Occipital lobe (tissue), 2 donors: ENCODE results near the gene TMEM178A. TPM values are rescaled to one million over a fixed set of nuclear protein-coding genes. Genes with fewer than 3 reads are reported as not detected.
"Not testable (repeated sequence)": the region's sequence is repeated elsewhere in the genome, so short reads cannot be mapped to it uniquely, and the experiment has no call there.

Source experiments
- DNase-seq: peaks from one replicate; lab custom pipeline; 2025; lab: John Stamatoyannopoulos, UW
- total RNA-seq: library from RNA; depleted of rRNA; stranded (reverse); fragments of >200 nt; gene quantifications from one replicate; pipeline ENCODE4 v1.2.3, GENCODE V29; 2014

The TMEM178A gene
- total RNA-seq, 1 donor from 2014 or later: 25.1 TPM

GRCh38 chr2:39647104-39647765, 18.5 kb upstream of the TMEM178A start:
- no peak for DNase-seq

- DNase-seq: no peak
Measured at GRCh38 chr2:39648580-39648979, 17.1 kb upstream of the TMEM178A start.

DNA sequence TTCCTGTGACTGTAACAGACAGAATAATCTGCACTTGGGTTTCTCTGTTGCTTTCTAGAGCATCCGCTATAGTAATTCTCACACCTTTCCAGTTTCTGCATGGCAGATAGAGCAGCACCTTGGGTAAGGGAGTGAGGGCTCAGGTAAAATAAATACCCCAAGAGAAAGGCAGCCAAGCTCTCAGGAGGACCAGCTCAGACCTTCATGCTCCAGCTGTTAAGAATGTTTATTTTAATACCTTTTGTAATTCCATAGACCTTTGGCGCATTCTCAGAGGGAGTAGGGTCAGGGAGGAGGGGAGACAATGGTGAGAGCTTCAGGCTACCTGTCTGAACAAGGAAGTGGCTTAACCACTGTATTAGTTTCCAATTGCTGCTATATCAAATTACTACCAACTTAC, 16.2 kb upstream of the TMEM178A start:
- no peak for DNase-seq

DNA sequence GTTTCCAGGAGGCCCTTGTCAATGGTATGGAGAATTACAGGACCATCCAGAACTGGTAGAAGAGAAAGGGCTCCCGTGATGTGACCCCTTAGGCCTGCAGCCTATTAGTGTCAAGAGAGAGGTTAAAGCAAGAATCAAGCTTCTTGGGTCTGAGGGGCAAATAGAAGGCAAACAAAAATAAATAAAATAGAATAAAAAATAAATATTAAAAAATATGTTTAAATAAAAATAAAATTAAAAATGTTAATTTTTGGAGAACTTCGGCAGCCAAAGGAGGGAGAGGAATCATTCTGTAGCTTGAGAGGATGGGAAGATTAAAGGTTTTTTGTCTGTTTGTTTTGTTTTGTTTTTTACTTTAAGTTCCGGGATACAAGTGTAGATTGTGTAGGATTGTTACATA, 15.2 kb upstream of the TMEM178A start:
- no peak for DNase-seq

DNA sequence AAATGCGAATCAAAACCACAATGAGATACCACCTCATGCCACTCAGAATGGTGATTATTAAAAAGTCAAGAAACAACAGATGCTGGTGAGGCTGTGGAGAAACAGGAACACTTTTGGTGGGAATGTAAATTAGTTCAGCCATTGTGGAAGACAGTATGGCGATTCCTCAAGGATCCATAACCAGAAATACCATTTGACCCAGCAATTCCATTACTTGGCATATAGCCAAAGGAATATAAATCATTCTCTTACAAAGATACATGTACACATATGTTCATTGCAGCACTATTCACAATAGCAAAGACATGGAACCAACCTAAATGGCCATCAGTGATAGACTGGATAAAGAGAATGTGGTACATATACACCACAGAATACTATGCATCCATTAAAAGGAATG, 9.5 kb upstream of the TMEM178A start:
- DNase-seq: not testable (repeated sequence)

DNA sequence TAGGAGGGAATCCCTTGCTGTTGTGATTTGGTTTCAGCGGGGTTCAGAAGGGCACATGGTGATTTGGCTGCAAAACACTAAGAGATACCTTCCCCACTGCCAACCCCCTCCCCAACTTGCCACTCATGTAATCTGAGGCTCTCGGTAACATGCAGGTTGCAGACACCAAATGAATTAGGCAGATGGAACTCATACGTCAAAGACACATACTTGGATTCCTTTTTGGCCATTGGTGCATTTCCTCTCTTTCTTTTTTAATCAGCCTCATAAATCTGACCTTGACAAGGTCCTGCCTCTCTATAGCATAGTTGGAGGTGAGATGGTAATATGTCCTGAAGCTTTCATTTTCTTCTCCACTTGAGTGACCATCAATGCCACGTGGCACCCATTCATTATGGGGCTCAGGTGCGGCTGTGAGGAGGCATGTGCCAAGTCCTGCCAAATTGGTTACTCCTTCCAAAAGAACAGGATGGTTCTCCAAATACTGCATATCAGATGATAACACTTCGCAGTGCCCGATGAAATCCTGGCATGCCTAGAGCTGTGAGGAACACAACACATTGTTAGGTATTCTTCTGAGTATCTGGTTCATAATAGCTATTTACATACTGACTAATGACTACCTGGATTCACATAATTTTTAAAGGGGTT, 8.3 kb upstream of the TMEM178A start:
- no peak for DNase-seq

DNA sequence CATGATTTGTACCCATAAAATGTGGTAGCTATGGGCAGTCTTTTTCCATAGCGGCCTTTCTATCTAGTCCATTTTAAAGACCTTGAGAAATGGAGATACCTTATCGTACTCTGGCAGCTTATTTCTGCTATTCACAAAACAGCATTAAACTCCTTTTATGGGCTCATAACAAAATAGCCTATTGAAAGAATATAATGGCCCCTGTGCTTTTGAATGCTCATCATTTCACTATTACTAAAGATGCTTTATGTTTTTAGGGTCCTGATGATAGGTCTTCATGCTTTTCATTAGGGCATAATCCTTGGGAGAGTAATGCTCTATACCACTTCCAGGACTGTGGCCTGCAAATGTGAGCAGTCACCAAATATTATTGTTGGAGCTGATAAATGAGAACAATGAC, 7.3 kb upstream of the TMEM178A start:
- no peak for DNase-seq

GRCh38 chr2:39659765-39660611, 5.7 kb upstream of the TMEM178A start:
- DNase-seq: no peak

- no peak for DNase-seq
Measured at GRCh38 chr2:39660612-39661236, 5.0 kb upstream of the TMEM178A start.

DNA sequence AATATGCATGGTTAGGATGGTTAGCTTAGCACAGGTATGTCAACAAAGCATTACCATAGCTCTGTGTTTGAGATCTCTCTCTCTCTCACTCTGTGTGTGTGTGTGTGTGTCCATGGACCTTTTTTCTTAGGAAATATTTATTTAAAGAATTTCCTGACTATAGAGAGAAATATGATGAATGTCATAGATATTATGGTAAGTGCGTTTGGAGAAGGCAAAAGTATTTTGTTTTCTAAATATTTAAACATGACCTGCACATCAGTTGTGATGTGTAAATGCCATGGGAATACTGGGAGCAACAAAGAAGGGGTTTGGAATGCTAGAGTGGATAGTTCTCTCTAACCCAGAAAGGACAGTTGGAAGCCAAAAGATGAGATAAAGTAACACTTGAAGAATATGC, 3.9 kb upstream of the TMEM178A start:
- no peak for DNase-seq

- DNase-seq: no peak
Measured at GRCh38 chr2:39663187-39663930, 2.4 kb upstream of the TMEM178A start.

DNA sequence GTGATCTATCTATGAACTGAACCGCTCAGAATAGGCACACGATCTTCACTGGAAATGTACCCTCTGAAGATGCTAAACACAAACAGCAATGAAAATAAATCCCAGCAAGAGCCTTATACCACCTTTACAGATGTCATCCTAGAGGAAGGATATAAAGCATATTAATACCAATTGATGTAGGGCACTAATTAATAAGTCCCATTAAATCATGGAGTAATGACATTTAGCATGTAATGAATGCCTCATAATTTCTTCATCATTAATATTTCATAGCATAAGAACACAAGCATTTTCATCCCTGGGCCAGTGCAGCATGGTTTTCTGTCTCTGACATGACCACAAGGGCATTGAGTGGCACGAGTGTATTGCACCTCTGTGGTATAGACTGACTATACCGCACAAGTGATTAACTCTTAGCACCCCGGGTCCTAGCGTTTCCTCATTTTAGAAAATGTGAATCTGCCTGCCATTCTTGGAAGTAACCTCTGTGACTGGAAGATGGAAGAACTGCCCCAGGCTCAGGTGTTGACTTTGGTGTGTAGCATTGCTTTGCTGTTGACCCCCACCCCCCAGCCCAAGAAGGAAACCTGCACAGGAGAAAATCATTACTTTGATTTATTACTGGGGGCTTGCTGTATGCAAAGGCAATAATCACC, 1.4 kb upstream of the TMEM178A start:
- no peak for DNase-seq

DNA sequence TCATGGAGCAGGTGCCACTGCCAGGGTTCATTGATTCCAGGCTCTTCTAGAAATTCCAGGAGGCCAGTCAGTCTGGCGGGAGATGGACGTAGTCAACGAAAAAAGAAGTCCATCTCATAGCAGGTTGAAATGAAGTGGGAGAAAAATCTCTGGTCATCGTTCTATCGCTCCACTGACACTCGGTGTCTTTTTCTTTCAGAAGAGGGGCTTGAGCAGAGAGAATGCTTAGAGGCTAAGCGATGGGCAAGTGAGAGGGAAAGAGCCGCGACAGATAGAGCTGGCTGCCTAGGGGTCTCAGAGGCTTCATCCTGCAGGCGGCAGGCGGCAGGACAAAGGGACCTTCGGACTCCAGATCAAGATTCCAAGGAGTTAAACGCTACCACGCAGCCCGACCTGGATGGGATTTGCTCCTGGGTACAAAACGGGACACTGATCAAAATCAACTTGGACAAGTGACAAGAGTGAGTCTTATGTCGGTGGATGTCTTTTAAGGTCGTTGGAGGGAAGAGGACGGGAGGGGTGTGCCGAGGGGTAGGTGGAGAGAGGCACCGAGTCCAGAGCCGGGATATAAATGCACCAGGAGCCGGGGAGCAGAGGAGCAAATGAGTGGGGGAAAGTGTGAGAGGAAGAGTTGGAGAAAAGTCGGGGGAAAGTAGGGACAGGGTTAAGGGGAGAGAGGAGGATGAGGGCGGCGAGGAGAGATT, 677 bp upstream of the TMEM178A start:
- DNase-seq: no peak

- DNase-seq: no peak
Measured at GRCh38 chr2:39666491-39667101, 879 bp downstream of the TMEM178A start.

GRCh38 chr2:39667104-39667885, 1.6 kb downstream of the TMEM178A start:
- DNase-seq: no peak

- DNase-seq: no peak
Measured at GRCh38 chr2:39667886-39668276, 2.2 kb downstream of the TMEM178A start.

DNA sequence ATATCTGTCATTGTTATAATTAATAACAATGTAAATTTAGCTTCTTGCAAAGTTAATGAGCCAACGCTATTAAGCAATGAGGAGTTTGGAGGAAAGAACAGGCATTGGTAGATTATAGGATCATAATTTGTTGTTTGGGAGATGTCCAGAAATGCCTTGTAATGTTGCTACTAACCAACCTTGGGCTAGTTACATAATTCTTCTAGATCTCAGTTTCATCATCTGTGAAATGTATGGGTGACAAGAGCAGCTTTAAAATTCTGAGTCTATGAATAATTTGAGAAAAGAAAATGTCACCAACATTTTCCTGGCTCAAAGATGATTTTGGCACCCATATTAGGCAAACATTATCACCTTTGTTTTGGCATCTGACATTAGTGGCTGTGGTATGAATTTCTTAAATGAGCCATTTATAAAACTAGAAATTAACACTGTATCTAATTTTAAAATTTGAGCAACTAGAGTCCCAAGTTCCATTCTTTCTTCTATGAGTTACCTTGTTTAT, 2.9 kb downstream of the TMEM178A start:
- no peak for DNase-seq

DNA sequence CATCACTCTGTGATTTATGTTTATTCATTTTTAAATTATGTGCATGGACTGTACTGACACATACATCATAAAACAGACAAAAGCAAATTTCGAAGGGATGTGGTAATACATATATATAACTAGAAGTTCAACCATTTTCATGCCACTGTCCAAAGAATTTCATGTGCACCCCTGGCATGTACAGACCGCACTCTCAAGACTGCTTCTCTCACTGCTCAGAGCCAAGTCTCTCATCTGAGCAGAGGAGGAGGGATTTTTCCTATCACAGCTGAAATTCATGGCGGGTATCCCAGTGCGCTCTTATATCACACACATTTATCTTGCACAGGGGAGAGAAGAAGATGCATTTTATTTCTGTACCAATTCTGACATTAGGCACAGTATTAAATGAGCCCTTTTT, 5.9 kb downstream of the TMEM178A start:
- DNase-seq: no peak

GRCh38 chr2:39673018-39673417, 7.3 kb downstream of the TMEM178A start:
- no peak for DNase-seq
